HepG2 (cell line): Measurements from ENCODE around the gene HIF3A. TPM values are rescaled to one million over a fixed set of nuclear protein-coding genes. Genes with fewer than 3 reads are reported as not detected.

Source experiments
- ATAC-seq: fragments of 200-7000 bp; cut with Tn5 transposase; 3 replicates; pipeline ENCODE4 v1.9.1; 2020; ENCODE audit warnings: mild to moderate bottlenecking, moderate library complexity
- BruUV-seq: library from RNA; stranded (reverse); fragments of 400-500 nt; replicated peaks from 2 replicates; lab custom pipeline; 2021; lab: Mats Ljungman, UMichigan
- CTCF ChIA-PET: fragments of 300-600 bp; formaldehyde crosslinking; extraction: SDS; loops from one replicate; lab custom pipeline; 2021; ENCODE audit warnings: low total read pairs, inconsistent platforms, low intra/inter-chr PET ratio; lab: Yijun Ruan, JAX
- POLR2A ChIA-PET: fragments of 350-600 bp; sonication (Branson Sonifier 250); formaldehyde crosslinking; loops from one replicate; lab custom pipeline; 2020; ENCODE audit warnings: antibody characterized with exemption, inconsistent platforms; lab: Yijun Ruan, JAX
- DNase-seq: peaks from one replicate; pipeline ENCODE4 v3.0.0-alpha.2; 2015; ENCODE audit warnings: low spot score
- FAIRE-seq: peaks from 3 replicates; lab custom pipeline; 2011; peaks lifted over from hg19 to GRCh38; lab: Jason Lieb, UNC
- H2AFZ ChIP-seq: one replicate; pipeline ENCODE4 v1.6.1; 2011; ENCODE audit warnings: low read length, inconsistent platforms
- H3K27ac ChIP-seq: fragments of 300-600 bp; 3 replicates; pipeline ENCODE4 v1.8.0; 2011; ENCODE audit warnings: mixed run types, mild to moderate bottlenecking, mixed read lengths, low read length, inconsistent platforms; ENCODE audit not compliant: insufficient read depth; ENCODE audit errors: extremely low read length
- H3K27me3 ChIP-seq, 2 experiments: fragments of 200-600 bp in 1 of 2; 2 replicates in 1 of 2; 3 replicates in 1 of 2; pipeline versions ENCODE4 v1.6.0 to v1.8.0; 2011; ENCODE audit warnings: low read length in 2 of 2, mild to moderate bottlenecking in 2 of 2, moderate library complexity in 2 of 2, inconsistent platforms in 1 of 2; ENCODE audit not compliant: insufficient read depth in 2 of 2, control insufficient read depth in 1 of 2
- H3K36me3 ChIP-seq, 2 experiments: fragments of 200-600 bp in 1 of 2; replicated peaks in 1 of 2; 2 replicates in 1 of 2; 3 replicates in 1 of 2; pipeline versions ENCODE4 v1.5.1 to v1.8.0; 2011; ENCODE audit warnings: low read length in 2 of 2, inconsistent platforms in 1 of 2; ENCODE audit not compliant: insufficient read depth in 2 of 2, control insufficient read depth in 1 of 2
- H3K4me1 ChIP-seq: 2 replicates; pipeline ENCODE4 v1.5.1; 2012; ENCODE audit warnings: low read length, inconsistent platforms; ENCODE audit not compliant: insufficient read depth
- H3K4me2 ChIP-seq: 2 replicates; pipeline ENCODE4 v1.6.0; 2011; ENCODE audit warnings: low read depth, low read length, inconsistent platforms
- H3K4me3 ChIP-seq, 3 experiments: fragments of 200-600 bp in 1 of 3; sonication (generic), shearing (Covaris generic) in 1 of 3; replicated peaks in 1 of 3; 2 replicates each; pipeline ENCODE4 v1.5.1; 2011 to 2016; ENCODE audit warnings: low read length in 3 of 3, inconsistent platforms in 2 of 3, low read depth in 2 of 3, mild to moderate bottlenecking in 2 of 3, control low read depth in 1 of 3, mixed read lengths in 1 of 3; ENCODE audit not compliant: insufficient read depth in 1 of 3
- H3K79me2 ChIP-seq: one replicate; pipeline ENCODE4 v1.6.1; 2011; ENCODE audit warnings: low read length, inconsistent platforms; ENCODE audit not compliant: insufficient read depth
- H3K9ac ChIP-seq: 2 replicates; pipeline ENCODE4 v1.6.0; 2011; ENCODE audit warnings: mild to moderate bottlenecking, low read depth, low read length, inconsistent platforms; ENCODE audit not compliant: insufficient read depth
- H3K9me3 ChIP-seq: 2 replicates; pipeline ENCODE4 v1.5.1; 2012; ENCODE audit warnings: mild to moderate bottlenecking, low read length
- H4K20me1 ChIP-seq: 2 replicates; pipeline ENCODE4 v1.6.0; 2011; ENCODE audit warnings: inconsistent platforms, mild to moderate bottlenecking, low read length, moderate library complexity; ENCODE audit not compliant: insufficient read depth
- AGO2 ChIP-seq: fragments of 200-400 bp; formaldehyde crosslinking; optimal IDR thresholded peaks from 2 replicates; pipeline ENCODE3; 2017; ENCODE audit warnings: mild to moderate bottlenecking, low read depth, low read length, moderate library complexity
- CCDC6 ChIP-seq: sonication (generic); formaldehyde crosslinking; IDR thresholded peaks from 2 replicates; pipeline ENCODE4 v1.8.1; 2022; ENCODE audit warnings: mild to moderate bottlenecking, missing genetic modification reagents, moderate library complexity
- HMGA1 ChIP-seq: sonication (generic); formaldehyde crosslinking; conservative IDR thresholded peaks from 2 replicates; pipeline ENCODE4 v1.4.0; 2020; ENCODE audit warnings: missing genetic modification reagents
- ZNF572 ChIP-seq: sonication (generic); formaldehyde crosslinking; IDR thresholded peaks from 2 replicates; pipeline ENCODE4 v1.5.1; 2020; ENCODE audit warnings: mild to moderate bottlenecking, missing genetic modification reagents
- WGBS: methylation state at CpG from one replicate; pipeline ENCODE4 v1.1.6; 2017; ENCODE audit warnings: low lambda C conversion rate; 5-methylcytosine and 5-hydroxymethylcytosine counted together
- in situ Hi-C: cut with HindIII; loops from 2 replicates; pipeline ENCODE4 v1.10.0; 2017; ENCODE audit warnings: low pct_unique_long_range_greater_than_20kb; ENCODE audit not compliant: extremely low pct_ligation_motif_present
- intact Hi-C: fragments of 100-400 bp; cut with micrococcal nuclease; formaldehyde crosslinking; loops from one replicate; pipeline ENCODE4 v1.10.0; 2022; ENCODE audit not compliant: unreplicated experiment
- polyA plus RNA-seq, 8 experiments: library from polyadenylated mRNA; depleted of rRNA in 3 of 8; stranded (reverse) in 7 of 8; unstranded in 1 of 8; fragments of >200 nt; fragmentation: Illumina TruSeq in 4 of 8; extraction: Trizol in 4 of 8; gene quantifications; 2 replicates each; pipeline versions ENCODE4 v1.2.1 to v1.2.3, GENCODE V29; 2011 to 2016; ENCODE audit warnings: low read depth in 4 of 8, missing spikeins in 1 of 8, mixed read lengths in 1 of 8; ENCODE audit not compliant: insufficient read depth in 1 of 8
- total RNA-seq, 5 experiments: library from RNA; depleted of rRNA; stranded (reverse); fragments of >200 nt; fragmentation: Illumina TruSeq; extraction: Trizol; gene quantifications; 2 replicates each; pipeline ENCODE4 v1.2.3, GENCODE V29; 2016; ENCODE audit warnings: low read depth in 1 of 5

The HIF3A gene
- total and polyA plus RNA-seq, 2 of the 13 experiments (the other 11 are each of a cell fraction or from before 2014, with no cell fraction given) = 0.09 to 0.22 TPM

DNA sequence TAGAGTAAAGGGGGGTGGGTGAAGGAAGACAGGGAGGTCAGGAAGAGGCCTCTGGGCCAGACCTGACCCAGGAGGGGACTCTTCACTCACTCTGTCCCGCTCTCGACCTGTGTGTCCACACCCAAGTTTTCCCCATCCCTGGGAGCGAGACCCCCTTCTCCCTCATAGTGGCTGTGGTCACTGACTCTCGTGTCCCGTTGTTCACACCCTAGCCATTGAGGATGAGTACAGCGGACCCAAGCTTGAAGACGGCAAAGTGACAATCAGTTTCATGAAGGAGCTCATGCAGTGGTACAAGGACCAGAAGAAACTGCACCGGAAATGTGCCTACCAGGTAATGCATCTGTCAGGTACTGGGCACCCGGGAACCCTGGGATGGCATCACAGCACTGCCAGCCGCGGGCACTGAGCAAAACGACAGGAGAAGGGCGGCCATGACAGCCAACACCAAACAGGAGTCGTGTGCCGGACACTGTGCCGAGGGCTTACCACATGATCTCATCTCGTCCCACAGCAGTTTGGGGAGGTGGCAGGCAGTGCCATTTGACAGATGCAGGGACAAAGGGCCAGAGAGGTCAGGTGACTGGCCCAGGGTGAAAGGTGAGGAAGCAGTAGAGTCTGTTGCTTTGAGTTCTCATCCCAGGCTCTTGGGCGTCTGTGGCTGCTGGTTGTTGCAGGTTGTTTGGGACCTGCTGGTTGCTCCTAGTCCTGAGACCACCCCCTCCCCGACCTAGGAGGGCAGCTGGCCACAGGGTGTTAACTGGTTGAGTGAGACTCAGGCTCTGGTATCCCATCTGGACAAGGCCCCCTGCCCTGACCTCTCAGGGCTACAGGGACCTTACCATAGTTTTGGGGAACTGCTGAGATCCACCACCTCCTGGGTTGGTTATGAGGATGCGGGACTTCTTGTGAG lies 79.7 kb downstream of the HIF3A start:
- H2AFZ ChIP-seq = no peak overlapping the region
- no peak overlapping the region for H3K9ac ChIP-seq
- ATAC-seq = no peak
- ChIA-PET POLR2A (no interaction called here), CTCF (no interaction called here)
- FAIRE-seq = no peak
- H3K4me2 ChIP-seq = no peak overlapping the region
- no peaks in the 10 kb centered on the region for H3K27me3 ChIP-seq
- no peak overlapping the region for H3K4me3 ChIP-seq
- intact Hi-C loops = no loop called here
- WGBS = 99% methylated on average over 16 of the region's 20 CpGs
- H3K27ac ChIP-seq = no peak overlapping the region
- H3K79me2 ChIP-seq = no peaks in the 10 kb centered on the region
- H3K4me1 ChIP-seq = no peaks in the 10 kb centered on the region
- no peak for DNase-seq
- no peaks in the 10 kb centered on the region for H4K20me1 ChIP-seq
- H3K9me3 ChIP-seq = no peaks in the 10 kb centered on the region
- H3K36me3 ChIP-seq = peaks cover 20 to 52% of the 10 kb centered on the region in 2 experiments
- TF ChIP-seq AGO2 = peak; percentile 34
- no peak for TF ChIP-seq ZNF572 (CRISPR knock-in tag)
- in situ Hi-C loops = no loop called here
- no TSS peak for BruUV-seq

DNA sequence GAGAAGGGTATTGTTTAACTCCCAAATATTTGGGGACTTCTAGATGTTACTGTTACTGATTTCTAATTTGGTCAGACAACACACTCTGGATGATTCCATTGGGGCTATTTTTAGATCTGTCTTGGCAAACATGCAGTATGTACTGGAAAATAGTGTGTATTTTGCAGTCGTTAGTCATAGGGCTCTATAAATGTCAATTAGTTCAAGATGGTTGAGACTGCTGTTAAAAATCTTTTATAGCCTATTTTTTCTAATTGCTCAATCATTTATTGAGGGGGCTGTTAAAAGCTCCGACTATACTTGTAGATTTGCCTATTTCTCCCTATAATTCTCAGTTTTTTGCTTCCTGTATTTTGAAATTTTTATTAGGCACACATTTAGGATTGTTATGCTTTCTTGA lies 81.4 kb downstream of the HIF3A start:
- CTCF ChIA-PET = no interaction called here
- DNase-seq = no peak
- intact Hi-C loops = no loop called here
- no peak for TF ChIP-seq HMGA1 (CRISPR knock-in tag)
- no peak for TF ChIP-seq CCDC6 (CRISPR knock-in tag)
- TF ChIP-seq, all 625 proteins: peak for 0
- H3K4me3 ChIP-seq = no peak overlapping the region
- no peak overlapping the region for H3K27ac ChIP-seq
- WGBS = 90% methylated on average over 2 of the region's 2 CpGs
- in situ Hi-C loops = no loop called here
- H3K27me3 ChIP-seq = no peaks in the 10 kb centered on the region
- POLR2A ChIA-PET = no interaction called here
- H3K9me3 ChIP-seq = no peaks in the 10 kb centered on the region
- no peaks in the 10 kb centered on the region for H3K4me1 ChIP-seq
- FAIRE-seq = no peak
- H3K9ac ChIP-seq = no peak overlapping the region
- H3K36me3 ChIP-seq = peaks cover 19 to 69% of the 10 kb centered on the region in 2 experiments
- ATAC-seq = no peak
- no peak overlapping the region for H3K4me2 ChIP-seq
- TSS peak; percentile 16 for BruUV-seq
- H2AFZ ChIP-seq = no peak overlapping the region
- no peaks in the 10 kb centered on the region for H4K20me1 ChIP-seq
- no peaks in the 10 kb centered on the region for H3K79me2 ChIP-seq
